Measurements from ENCODE around the gene CDK1. TPM values are rescaled to one million over a fixed set of nuclear protein-coding genes. Genes with fewer than 3 reads are reported as not detected.

Gene CDK1
- total RNA-seq, 1 experiment from 2014 or later, result 98.9 TPM

GRCh38 chr10:60739558-60739957, 38.7 kb upstream of the CDK1 start:
- TF ChIP-seq PREB (CRISPR knock-in tag; IDR thresholded peaks at IDR 0.05; ENCODE audit: borderline replicate concordance), result no peak
- TF ChIP-seq NFE2L1 (CRISPR knock-in tag; IDR thresholded peaks at IDR 0.05), result no peak
- TF ChIP-seq ZNF232 (CRISPR knock-in tag; IDR thresholded peaks at IDR 0.05), result no peak
- no peak for TF ChIP-seq JAZF1 (CRISPR knock-in tag; IDR thresholded peaks at IDR 0.05)
- Mint-ChIP-seq H3K9me3 (no peaks in the 10 kb centered on the region), H3K27ac (no peak overlapping the region), H3K4me3 (no peak overlapping the region), H3K27me3 (ENCODE audit: low read depth) (no peaks in the 10 kb centered on the region), H3K4me1 (peaks cover 13% of the 10 kb centered on the region), H3K36me3 (no peaks in the 10 kb centered on the region)
- POLR2A ChIA-PET, result no interaction called here
- no peak for ATAC-seq
- CTCF ChIA-PET, result no interaction called here
- DNase-seq (ENCODE audit: low spot score), result no peak

DNA sequence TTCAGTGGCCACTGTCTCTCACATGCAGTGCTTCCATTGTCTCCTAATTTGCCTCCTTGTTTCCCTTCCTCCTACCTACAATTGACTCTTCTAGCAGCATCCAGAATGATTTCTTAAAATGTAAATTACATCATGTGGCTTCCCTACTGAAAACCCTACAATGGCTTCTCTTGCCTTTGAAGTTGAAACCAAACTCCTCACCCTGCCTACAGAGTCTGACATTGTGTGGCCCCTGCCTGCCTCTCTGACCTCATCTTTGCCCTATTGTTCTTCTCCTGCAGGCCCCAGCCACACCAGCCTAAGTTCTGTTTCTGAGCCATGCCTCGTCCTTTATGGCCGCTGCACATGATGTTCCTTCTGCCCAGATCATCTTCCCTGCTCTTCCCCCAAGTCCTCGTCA, 35.8 kb upstream of the CDK1 start:
- Mint-ChIP-seq H3K9me3 (no peaks in the 10 kb centered on the region), H3K4me3 (no peak overlapping the region), H3K27ac (no peak overlapping the region; the same call in 1 of the 2 replicates), H3K4me1 (peaks cover 13% of the 10 kb centered on the region), H3K27me3 (ENCODE audit: low read depth) (no peaks in the 10 kb centered on the region), H3K36me3 (no peaks in the 10 kb centered on the region)
- ChIA-PET POLR2A (no interaction called here), CTCF (no interaction called here)
- peak; percentile 69 for ATAC-seq
- no peak for DNase-seq (ENCODE audit: low spot score)
- no peak for TF ChIP-seq TP53 (CRISPR knock-in tag; IDR thresholded peaks at IDR 0.05)
- TF ChIP-seq ZNF396 (CRISPR knock-in tag; IDR thresholded peaks at IDR 0.05; ENCODE audit: borderline replicate concordance), result no peak
- no peak for TF ChIP-seq ZNF532 (CRISPR knock-in tag; IDR thresholded peaks at IDR 0.05; ENCODE audit: borderline replicate concordance)
- no peak for TF ChIP-seq ZBTB21 (CRISPR knock-in tag; IDR thresholded peaks at IDR 0.05; ENCODE audit: borderline replicate concordance)
- TF ChIP-seq FOXP4 (CRISPR knock-in tag; IDR thresholded peaks at IDR 0.05), result no peak
- TF ChIP-seq JUN (CRISPR knock-in tag; IDR thresholded peaks at IDR 0.05), result no peak
- no peak for TF ChIP-seq PREB (CRISPR knock-in tag; IDR thresholded peaks at IDR 0.05; ENCODE audit: borderline replicate concordance)
- TF ChIP-seq ELF4 (CRISPR knock-in tag; IDR thresholded peaks at IDR 0.05; ENCODE audit: low read depth), result no peak
- TF ChIP-seq MYBL2 (CRISPR knock-in tag; IDR thresholded peaks at IDR 0.05), result no peak
- no peak for TF ChIP-seq TCF7 (CRISPR knock-in tag; IDR thresholded peaks at IDR 0.05; ENCODE audit: low read depth)
- no peak for TF ChIP-seq NFE2L1 (CRISPR knock-in tag; IDR thresholded peaks at IDR 0.05)
- no peak for TF ChIP-seq ZNF232 (CRISPR knock-in tag; IDR thresholded peaks at IDR 0.05)
- TF ChIP-seq, protein P1, sequence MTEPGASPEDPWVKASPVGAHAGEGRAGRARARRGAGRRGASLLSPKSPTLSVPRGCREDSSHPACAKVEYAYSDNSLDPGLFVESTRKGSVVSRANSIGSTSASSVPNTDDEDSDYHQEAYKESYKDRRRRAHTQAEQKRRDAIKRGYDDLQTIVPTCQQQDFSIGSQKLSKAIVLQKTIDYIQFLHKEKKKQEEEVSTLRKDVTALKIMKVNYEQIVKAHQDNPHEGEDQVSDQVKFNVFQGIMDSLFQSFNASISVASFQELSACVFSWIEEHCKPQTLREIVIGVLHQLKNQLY (CRISPR knock-in tag; IDR thresholded peaks at IDR 0.05), result no peak
- TF ChIP-seq GTF2I (CRISPR knock-in tag; conservative IDR thresholded peaks at IDR 0.05), result no peak
- no peak for TF ChIP-seq CREM (CRISPR knock-in tag; IDR thresholded peaks at IDR 0.05)

Measured in WTC11 (cell line).